A549 (cell line): ENCODE results near the gene NPRL2. TPM values are rescaled to one million over a fixed set of nuclear protein-coding genes. Genes with fewer than 3 reads are reported as not detected.

ENCODE experiments used
- ATAC-seq, 2 experiments: fragments of 200-7000 bp in 1 of 2; fragments of >200 bp in 1 of 2; cut with Nextera tagmentation in 1 of 2; cut with Tn5 transposase in 1 of 2; 3 replicates each; pipeline versions ENCODE4 v1.8.0 to v1.9.1; 2018 to 2020; ENCODE audit warnings: mild to moderate bottlenecking in 1 of 2, moderate library complexity in 1 of 2
- CTCF ChIA-PET: fragments of 300-600 bp; sonication (Branson Sonifier 250); formaldehyde crosslinking; extraction: SDS; loops from one replicate; lab custom pipeline; 2021; ENCODE audit warnings: antibody characterized with exemption, inconsistent platforms; lab: Yijun Ruan, JAX
- POLR2A ChIA-PET: fragments of 350-600 bp; formaldehyde crosslinking; extraction: SDS; loops from one replicate; lab custom pipeline; 2021; ENCODE audit warnings: antibody characterized with exemption, inconsistent platforms; lab: Yijun Ruan, JAX
- DNase-seq, 2 experiments: peaks; one replicate each; pipeline versions ENCODE4 v3.0.0 to v3.0.0-alpha.2; 2011 to 2016; ENCODE audit warnings: low read depth in 1 of 2, low spot score in 1 of 2
- FAIRE-seq: peaks from 2 replicates; lab custom pipeline; 2011; peaks lifted over from hg19 to GRCh38; lab: Jason Lieb, UNC
- H3K27ac ChIP-seq, 2 experiments: fragments of >200 bp; sonication (Bioruptor Twin); formaldehyde crosslinking; 3 replicates each; pipeline ENCODE4 v1.5.1; 2016 to 2017
- H3K4me1 ChIP-seq: fragments of >200 bp; sonication (Bioruptor Twin); formaldehyde crosslinking; 3 replicates; pipeline ENCODE4 v1.6.1; 2016
- H3K4me2 ChIP-seq: fragments of >200 bp; sonication (Bioruptor Twin); formaldehyde crosslinking; 3 replicates; pipeline ENCODE4 v1.6.1; 2016
- H3K4me3 ChIP-seq: fragments of >200 bp; sonication (Bioruptor Twin); formaldehyde crosslinking; 3 replicates; pipeline ENCODE4 v1.5.1; 2016
- H3K9me3 ChIP-seq: fragments of >200 bp; sonication (Bioruptor Twin); formaldehyde crosslinking; 3 replicates; pipeline ENCODE4 v1.6.1; 2016
- CHD2 ChIP-seq: fragments of 150-350 bp; IDR thresholded peaks from 2 replicates; pipeline ENCODE4 v1.6.1; 2014; ENCODE audit warnings: low read length; ENCODE audit not compliant: partially characterized antibody
- FOSB ChIP-seq: fragments of 250-450 bp; sonication (Bioruptor Pico); IDR thresholded peaks from 2 replicates; pipeline ENCODE4 v1.5.0; 2020; ENCODE audit warnings: mild to moderate bottlenecking, moderate library complexity
- FOSL2 ChIP-seq, 2 experiments: fragments of 450-650 bp in 1 of 2; fragments of >200 bp in 1 of 2; sonication (Bioruptor Twin) in 1 of 2; formaldehyde crosslinking; IDR thresholded peaks; 2 replicates each; pipeline versions ENCODE4 v1.5.0 to v1.6.1; 2016 to 2020; ENCODE audit warnings: mild to moderate bottlenecking in 1 of 2, moderate library complexity in 1 of 2
- FOXS1 ChIP-seq: fragments of 250-450 bp; sonication (Bioruptor Pico); IDR thresholded peaks from 2 replicates; pipeline ENCODE4 v1.5.0; 2020; ENCODE audit warnings: mild to moderate bottlenecking, moderate library complexity
- HDAC2 ChIP-seq: fragments of 200-600 bp; sonication (generic); IDR thresholded peaks from 2 replicates; pipeline ENCODE4 v1.6.1; 2016
- HEYL ChIP-seq: fragments of 250-450 bp; sonication (Bioruptor Pico); IDR thresholded peaks from 2 replicates; pipeline ENCODE4 v1.8.0; 2021; ENCODE audit warnings: mild to moderate bottlenecking, moderate library complexity
- HOXB13 ChIP-seq: fragments of 250-450 bp; sonication (Bioruptor Pico); IDR thresholded peaks from 2 replicates; pipeline ENCODE4 v1.5.0; 2020; ENCODE audit warnings: low read depth, mild to moderate bottlenecking, moderate library complexity
- JUN ChIP-seq, 2 experiments: fragments of >200 bp; sonication (Bioruptor Twin); formaldehyde crosslinking; IDR thresholded peaks; 2 replicates in 1 of 2; 3 replicates in 1 of 2; pipeline ENCODE4 v1.6.1; 2016 to 2017
- KDM5A ChIP-seq: fragments of 200-600 bp; sonication (generic); IDR thresholded peaks from 2 replicates; pipeline ENCODE4 v1.6.1; 2016; ENCODE audit warnings: antibody characterized with exemption, mild to moderate bottlenecking
- MAZ ChIP-seq: fragments of 150-350 bp; IDR thresholded peaks from 2 replicates; pipeline ENCODE4 v1.6.1; 2014; ENCODE audit warnings: antibody characterized with exemption, low read depth, low read length, borderline replicate concordance
- MYC ChIP-seq: IDR thresholded peaks from 2 replicates; pipeline ENCODE4 v1.6.1; 2012; ENCODE audit warnings: mild to moderate bottlenecking, inconsistent platforms, low read length, improper control_type of control experiment, borderline replicate concordance
- NFE2L2 ChIP-seq: fragments of 150-350 bp; conservative IDR thresholded peaks from 2 replicates; pipeline ENCODE4 v1.6.1; 2014; ENCODE audit warnings: low read length
- NR3C1 ChIP-seq: fragments of >200 bp; sonication (Bioruptor Twin); formaldehyde crosslinking; IDR thresholded peaks from 3 replicates; pipeline ENCODE4 v1.6.1; 2017
- POLR2AphosphoS2 ChIP-seq: conservative IDR thresholded peaks from 2 replicates; pipeline ENCODE4 v1.6.1; 2012; ENCODE audit warnings: low read length, improper control_type of control experiment, inconsistent platforms
- RAD21 ChIP-seq, 2 experiments: fragments of >200 bp in 1 of 2; sonication (Bioruptor Twin) in 1 of 2; formaldehyde crosslinking in 1 of 2; IDR thresholded peaks in 1 of 2; conservative IDR thresholded peaks in 1 of 2; 2 replicates in 1 of 2; 3 replicates in 1 of 2; pipeline ENCODE4 v1.6.1; 2012 to 2018; ENCODE audit warnings: inconsistent platforms in 1 of 2
- RARB ChIP-seq: fragments of 250-450 bp; sonication (Bioruptor Pico); IDR thresholded peaks from 2 replicates; pipeline ENCODE4 v1.8.0; 2021; ENCODE audit warnings: mild to moderate bottlenecking, moderate library complexity
- RNF2 ChIP-seq: fragments of 200-600 bp; sonication (generic); IDR thresholded peaks from 2 replicates; pipeline ENCODE4 v1.6.1; 2016; ENCODE audit warnings: low read depth, mild to moderate bottlenecking, antibody characterized with exemption, moderate library complexity, borderline replicate concordance
- SMC3 ChIP-seq: fragments of >200 bp; sonication (Bioruptor Twin); formaldehyde crosslinking; IDR thresholded peaks from 3 replicates; pipeline ENCODE4 v1.6.1; 2018; ENCODE audit warnings: inconsistent platforms
- TFCP2L1 ChIP-seq: fragments of 250-450 bp; sonication (Bioruptor Pico); IDR thresholded peaks from 2 replicates; pipeline ENCODE4 v1.5.0; 2021; ENCODE audit warnings: mild to moderate bottlenecking
- TP53 ChIP-seq: fragments of 250-450 bp; sonication (Bioruptor Pico); IDR thresholded peaks from 2 replicates; pipeline ENCODE4 v1.5.0; 2021; ENCODE audit warnings: mild to moderate bottlenecking, moderate library complexity
- ZSCAN20 ChIP-seq: fragments of 250-450 bp; sonication (Bioruptor Pico); IDR thresholded peaks from 2 replicates; pipeline ENCODE4 v1.8.0; 2022; ENCODE audit warnings: mild to moderate bottlenecking, moderate library complexity
- WGBS: methylation state at CpG from one replicate; pipeline ENCODE4 v1.1.6; 2017; ENCODE audit errors: missing lambda C conversion rate; 5-methylcytosine and 5-hydroxymethylcytosine counted together
- polyA plus RNA-seq, 4 experiments: library from polyadenylated mRNA; depleted of rRNA in 3 of 4; stranded (reverse); fragments of >200 nt; fragmentation: RNase III in 1 of 4; extraction: RNeasy Plus Mini Kit Qiagen cat#74134 plus additional on column Dnase treatment in 1 of 4; gene quantifications; 2 replicates in 3 of 4; 3 replicates in 1 of 4; pipeline ENCODE4 v1.2.3, GENCODE V29; 2011 to 2017
- TF ChIP-seq, protein P1 (sequence below): IDR thresholded peaks from 2 replicates; pipeline ENCODE4 v1.6.1; 2012
- TF ChIP-seq, protein P2 (sequence below): fragments of >200 bp; sonication (Bioruptor Twin); formaldehyde crosslinking; IDR thresholded peaks from 3 replicates; pipeline ENCODE4 v1.5.1; 2016
- TF ChIP-seq, protein P3 (sequence below): fragments of 450-650 bp; IDR thresholded peaks from 2 replicates; pipeline ENCODE4 v1.6.1; 2014; ENCODE audit warnings: antibody characterized with exemption

Gene NPRL2
- polyA plus RNA-seq, 2 of the 4 experiments (the other 2 are of a cell fraction), result 19.5 to 19.9 TPM

DNA sequence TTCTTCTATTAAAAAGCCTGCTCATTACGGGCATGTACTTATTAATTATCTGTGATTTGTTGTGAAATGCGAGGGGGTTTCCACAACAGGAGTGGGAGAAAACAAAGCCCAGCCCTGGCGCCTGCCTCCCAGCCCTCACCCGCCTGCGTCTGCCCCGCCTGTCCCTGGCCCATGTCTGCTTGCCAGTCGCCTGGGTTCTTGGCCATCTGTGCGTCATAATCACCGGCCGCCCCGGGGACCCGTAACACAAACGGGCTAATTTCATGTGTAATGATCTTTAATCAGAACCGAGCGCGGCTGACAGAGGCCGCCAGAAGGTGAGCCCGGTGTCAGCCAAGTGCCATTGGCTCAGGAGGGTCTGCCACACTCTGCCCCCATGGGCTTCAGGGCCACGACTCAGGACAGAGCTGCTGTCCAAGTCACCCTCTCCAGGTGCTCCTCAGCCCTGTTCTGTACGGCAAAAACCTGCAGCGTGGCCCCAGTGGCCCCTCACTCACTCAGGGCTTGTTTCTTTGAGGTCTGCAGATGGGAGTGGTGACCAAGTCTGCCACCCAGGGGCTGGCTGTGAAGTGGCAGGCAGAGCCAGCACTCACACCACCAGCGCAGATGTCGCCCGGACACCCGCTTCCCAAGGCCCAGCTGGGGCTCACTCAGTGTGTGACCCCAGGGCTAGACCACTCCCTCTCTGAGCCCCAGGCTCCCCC, 37.6 kb upstream of the NPRL2 start:
- peak in 1 of 2 experiments; percentile 27; a peak in 2 of 5 replicates for TF ChIP-seq RAD21 (conservative IDR thresholded peaks at IDR 0.05 in 1 of 2, IDR thresholded peaks at IDR 0.05 in 1 of 2)
- no peak for TF ChIP-seq KDM5A
- Histone ChIP-seq H3K4me3 (no peak overlapping the region), H3K4me1 (no peaks in the 10 kb centered on the region), H3K27ac (no peak overlapping the region), H3K9me3 (no peaks in the 10 kb centered on the region), H3K4me2 (no peak overlapping the region)
- ATAC-seq (peak; percentile 48 to 78; a peak in 4 of 6 replicates), FAIRE-seq (no peak), DNase-seq (peak in 1 of 2 experiments; percentile 36)
- WGBS, result 69% methylated on average over 17 of the region's 25 CpGs
- POLR2A ChIA-PET, result no interaction called here
- CTCF ChIA-PET, result interaction anchor here (1.5 kb wide), 1 partner anchor 31 kb away, joined by 4 read pairs; no protein-coding TSS in a partner anchor

DNA sequence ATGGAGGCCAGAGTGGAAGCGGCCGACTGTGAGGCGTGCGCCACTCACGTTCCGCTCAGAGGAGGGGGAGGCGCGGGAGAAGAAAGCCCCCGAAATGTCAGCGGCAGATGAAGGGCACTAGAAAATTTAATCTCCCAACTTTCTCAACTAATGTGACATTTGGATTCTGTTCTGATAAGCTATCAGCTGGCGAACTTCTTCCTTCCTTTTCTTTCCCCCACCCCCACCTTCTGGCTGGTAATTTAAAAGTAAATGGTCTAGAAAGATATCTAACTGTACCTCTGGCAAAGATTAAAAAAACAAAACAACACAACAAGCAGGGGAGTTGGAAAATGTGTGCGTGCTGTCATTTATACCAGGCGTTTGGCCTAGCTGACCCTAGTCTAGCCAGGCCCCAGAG, 35.2 kb upstream of the NPRL2 start:
- DNase-seq, result no peak
- CTCF ChIA-PET, result interaction anchor here (0.8 kb wide), 1 partner anchor 64 kb away, joined by 3 read pairs; no protein-coding TSS in a partner anchor
- Histone ChIP-seq H3K4me1 (no peaks in the 10 kb centered on the region), H3K4me2 (no peak overlapping the region), H3K4me3 (no peak overlapping the region), H3K9me3 (no peaks in the 10 kb centered on the region), H3K27ac (no peak overlapping the region)
- POLR2A ChIA-PET, result no interaction called here
- no peak for FAIRE-seq
- TF ChIP-seq JUN (IDR thresholded peaks at IDR 0.05), result no peak
- no peak for TF ChIP-seq FOSL2 (IDR thresholded peaks at IDR 0.05)
- no peak for TF ChIP-seq FOSL2 (CRISPR knock-in tag; IDR thresholded peaks at IDR 0.05)
- no peak for TF ChIP-seq HDAC2
- TF ChIP-seq TFCP2L1 (CRISPR knock-in tag), result no peak
- TF ChIP-seq RAD21 (conservative IDR thresholded peaks at IDR 0.05 in 1 of 2, IDR thresholded peaks at IDR 0.05 in 1 of 2), result no peak
- TF ChIP-seq, protein P1, sequence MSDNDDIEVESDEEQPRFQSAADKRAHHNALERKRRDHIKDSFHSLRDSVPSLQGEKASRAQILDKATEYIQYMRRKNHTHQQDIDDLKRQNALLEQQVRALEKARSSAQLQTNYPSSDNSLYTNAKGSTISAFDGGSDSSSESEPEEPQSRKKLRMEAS, result no peak
- TF ChIP-seq, protein P2, sequence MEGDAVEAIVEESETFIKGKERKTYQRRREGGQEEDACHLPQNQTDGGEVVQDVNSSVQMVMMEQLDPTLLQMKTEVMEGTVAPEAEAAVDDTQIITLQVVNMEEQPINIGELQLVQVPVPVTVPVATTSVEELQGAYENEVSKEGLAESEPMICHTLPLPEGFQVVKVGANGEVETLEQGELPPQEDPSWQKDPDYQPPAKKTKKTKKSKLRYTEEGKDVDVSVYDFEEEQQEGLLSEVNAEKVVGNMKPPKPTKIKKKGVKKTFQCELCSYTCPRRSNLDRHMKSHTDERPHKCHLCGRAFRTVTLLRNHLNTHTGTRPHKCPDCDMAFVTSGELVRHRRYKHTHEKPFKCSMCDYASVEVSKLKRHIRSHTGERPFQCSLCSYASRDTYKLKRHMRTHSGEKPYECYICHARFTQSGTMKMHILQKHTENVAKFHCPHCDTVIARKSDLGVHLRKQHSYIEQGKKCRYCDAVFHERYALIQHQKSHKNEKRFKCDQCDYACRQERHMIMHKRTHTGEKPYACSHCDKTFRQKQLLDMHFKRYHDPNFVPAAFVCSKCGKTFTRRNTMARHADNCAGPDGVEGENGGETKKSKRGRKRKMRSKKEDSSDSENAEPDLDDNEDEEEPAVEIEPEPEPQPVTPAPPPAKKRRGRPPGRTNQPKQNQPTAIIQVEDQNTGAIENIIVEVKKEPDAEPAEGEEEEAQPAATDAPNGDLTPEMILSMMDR, result no peak
- no peak for TF ChIP-seq NR3C1
- no peak for TF ChIP-seq RNF2
- TF ChIP-seq MYC, result no peak
- TF ChIP-seq FOXS1 (CRISPR knock-in tag), result no peak
- TF ChIP-seq TP53 (CRISPR knock-in tag), result no peak
- ATAC-seq, result no peak
- 81% methylated on average over 13 of the region's 13 CpGs for WGBS

DNA sequence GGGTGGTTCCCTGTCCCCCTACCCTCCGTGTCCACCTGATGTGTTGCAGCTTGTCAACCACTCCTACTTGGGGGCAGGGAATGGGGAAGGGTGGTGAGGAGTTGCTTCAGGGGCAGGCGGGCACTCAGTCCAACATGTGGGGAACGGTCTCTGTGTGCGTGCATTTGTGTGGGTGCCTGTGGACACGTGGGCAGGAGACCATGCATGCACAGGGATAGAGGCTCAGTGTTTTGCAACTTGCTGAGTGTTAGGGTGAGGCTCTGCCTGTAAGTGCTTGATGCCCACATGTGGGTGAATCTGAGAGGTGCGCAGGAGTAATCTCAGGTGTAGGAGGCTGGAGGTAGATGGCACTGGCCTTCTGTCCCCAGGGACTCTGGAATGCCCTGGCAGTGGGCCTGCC, 33.2 kb upstream of the NPRL2 start:
- FAIRE-seq (no peak), DNase-seq (no peak), ATAC-seq (no peak)
- 61% methylated on average over 6 of the region's 6 CpGs for WGBS
- H3K27ac ChIP-seq, result no peak overlapping the region
- no peaks in the 10 kb centered on the region for H3K9me3 ChIP-seq
- ChIA-PET POLR2A (no interaction called here), CTCF (interaction anchor here (0.6 kb wide), 1 partner anchor 1608 kb away, joined by 3 read pairs; no protein-coding TSS in a partner anchor)
- no peak overlapping the region for H3K4me2 ChIP-seq
- no peak for TF ChIP-seq TFCP2L1 (CRISPR knock-in tag)
- TF ChIP-seq HOXB13, result no peak
- no peak for TF ChIP-seq RARB (CRISPR knock-in tag)
- no peak for TF ChIP-seq POLR2AphosphoS2
- TF ChIP-seq MAZ, result no peak
- TF ChIP-seq ZSCAN20 (CRISPR knock-in tag), result no peak
- no peak for TF ChIP-seq CHD2
- no peak for TF ChIP-seq HEYL (CRISPR knock-in tag)
- TF ChIP-seq SMC3, result no peak
- TF ChIP-seq, protein P3, sequence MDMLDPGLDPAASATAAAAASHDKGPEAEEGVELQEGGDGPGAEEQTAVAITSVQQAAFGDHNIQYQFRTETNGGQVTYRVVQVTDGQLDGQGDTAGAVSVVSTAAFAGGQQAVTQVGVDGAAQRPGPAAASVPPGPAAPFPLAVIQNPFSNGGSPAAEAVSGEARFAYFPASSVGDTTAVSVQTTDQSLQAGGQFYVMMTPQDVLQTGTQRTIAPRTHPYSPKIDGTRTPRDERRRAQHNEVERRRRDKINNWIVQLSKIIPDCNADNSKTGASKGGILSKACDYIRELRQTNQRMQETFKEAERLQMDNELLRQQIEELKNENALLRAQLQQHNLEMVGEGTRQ, result no peak
- no peak for TF ChIP-seq RNF2
- TF ChIP-seq FOSL2 (IDR thresholded peaks at IDR 0.05), result no peak
- TF ChIP-seq FOSL2 (CRISPR knock-in tag; IDR thresholded peaks at IDR 0.05), result no peak
- no peak for TF ChIP-seq FOSB (CRISPR knock-in tag)
- no peak for TF ChIP-seq NFE2L2
- no peak for TF ChIP-seq KDM5A
- H3K4me1 ChIP-seq, result no peaks in the 10 kb centered on the region
- no peak overlapping the region for H3K4me3 ChIP-seq
